ENCODE measurements around the gene MYO15A.

Gene MYO15A

DNA sequence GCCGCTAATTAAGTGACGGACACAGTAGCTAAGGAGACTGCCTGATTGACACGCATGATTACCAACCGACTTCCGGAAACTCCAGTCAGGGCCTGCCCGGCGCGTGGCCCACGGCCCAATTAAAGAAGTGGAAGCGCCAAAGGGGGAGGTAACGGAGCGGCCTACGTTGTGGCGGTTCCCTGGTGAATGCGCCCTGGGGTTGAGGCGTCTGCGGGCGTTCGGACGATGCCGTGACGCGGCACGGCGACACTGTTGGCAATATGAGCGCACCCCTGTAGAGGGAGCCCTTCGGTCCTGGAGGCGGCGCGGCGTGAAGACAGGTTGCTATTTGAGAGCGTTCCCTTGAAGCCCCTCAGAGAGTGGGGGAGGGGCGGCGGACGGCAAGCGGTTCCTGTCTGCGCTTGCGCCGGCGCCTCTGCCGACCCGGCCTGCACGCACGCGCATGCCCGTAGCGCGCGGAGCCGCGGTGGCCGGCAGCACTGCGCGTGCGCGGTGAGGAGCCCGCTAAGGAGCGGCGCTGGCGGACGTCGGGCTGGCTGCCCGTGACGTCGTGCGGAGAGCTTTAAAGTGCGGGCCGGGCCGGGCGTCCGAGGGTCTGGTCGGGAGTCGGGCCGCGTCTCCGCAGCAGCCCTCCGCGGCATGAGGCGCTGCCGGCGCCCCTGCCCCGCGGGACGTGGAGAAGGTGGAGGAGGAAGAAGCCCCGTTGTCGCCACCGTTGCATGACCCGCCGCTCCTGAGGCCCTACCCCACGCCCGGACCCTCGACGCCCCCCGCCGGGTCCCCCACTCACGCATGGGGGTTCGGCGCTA, 75.0 kb downstream of the MYO15A start, which contains the start of gene ALKBH5:
ALKBH5 (plus strand) TSS at position 495 of the 809 bp plus-strand sequence. CDS start 416 bp downstream, outside the sequence.
- FAIRE-seq, result peak; percentile 95
- DNase-seq (ENCODE audit: insufficient read length, low spot score), result peak; percentile 93

DNA sequence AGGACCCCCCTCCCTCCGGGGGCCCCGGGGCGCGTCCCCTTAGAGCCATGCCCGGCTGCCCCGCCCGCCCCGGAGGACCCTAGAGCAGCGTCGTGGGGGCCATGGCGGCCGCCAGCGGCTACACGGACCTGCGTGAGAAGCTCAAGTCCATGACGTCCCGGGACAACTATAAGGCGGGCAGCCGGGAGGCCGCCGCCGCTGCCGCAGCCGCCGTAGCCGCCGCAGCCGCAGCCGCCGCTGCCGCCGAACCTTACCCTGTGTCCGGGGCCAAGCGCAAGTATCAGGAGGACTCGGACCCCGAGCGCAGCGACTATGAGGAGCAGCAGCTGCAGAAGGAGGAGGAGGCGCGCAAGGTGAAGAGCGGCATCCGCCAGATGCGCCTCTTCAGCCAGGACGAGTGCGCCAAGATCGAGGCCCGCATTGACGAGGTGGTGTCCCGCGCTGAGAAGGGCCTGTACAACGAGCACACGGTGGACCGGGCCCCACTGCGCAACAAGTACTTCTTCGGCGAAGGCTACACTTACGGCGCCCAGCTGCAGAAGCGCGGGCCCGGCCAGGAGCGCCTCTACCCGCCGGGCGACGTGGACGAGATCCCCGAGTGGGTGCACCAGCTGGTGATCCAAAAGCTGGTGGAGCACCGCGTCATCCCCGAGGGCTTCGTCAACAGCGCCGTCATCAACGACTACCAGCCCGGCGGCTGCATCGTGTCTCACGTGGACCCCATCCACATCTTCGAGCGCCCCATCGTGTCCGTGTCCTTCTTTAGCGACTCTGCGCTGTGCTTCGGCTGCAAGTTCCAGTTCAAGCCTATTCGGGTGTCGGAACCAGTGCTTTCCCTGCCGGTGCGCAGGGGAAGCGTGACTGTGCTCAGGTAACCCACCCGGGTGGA, 75.8 kb downstream of the MYO15A start:
- FAIRE-seq, result no peak
- no peak for DNase-seq (ENCODE audit: insufficient read length, low spot score)

- FAIRE-seq, result no peak
- DNase-seq (ENCODE audit: insufficient read length, low spot score), result no peak
Observed at GRCh38 chr17:18185391-18185790, 76.8 kb downstream of the MYO15A start.

DNA sequence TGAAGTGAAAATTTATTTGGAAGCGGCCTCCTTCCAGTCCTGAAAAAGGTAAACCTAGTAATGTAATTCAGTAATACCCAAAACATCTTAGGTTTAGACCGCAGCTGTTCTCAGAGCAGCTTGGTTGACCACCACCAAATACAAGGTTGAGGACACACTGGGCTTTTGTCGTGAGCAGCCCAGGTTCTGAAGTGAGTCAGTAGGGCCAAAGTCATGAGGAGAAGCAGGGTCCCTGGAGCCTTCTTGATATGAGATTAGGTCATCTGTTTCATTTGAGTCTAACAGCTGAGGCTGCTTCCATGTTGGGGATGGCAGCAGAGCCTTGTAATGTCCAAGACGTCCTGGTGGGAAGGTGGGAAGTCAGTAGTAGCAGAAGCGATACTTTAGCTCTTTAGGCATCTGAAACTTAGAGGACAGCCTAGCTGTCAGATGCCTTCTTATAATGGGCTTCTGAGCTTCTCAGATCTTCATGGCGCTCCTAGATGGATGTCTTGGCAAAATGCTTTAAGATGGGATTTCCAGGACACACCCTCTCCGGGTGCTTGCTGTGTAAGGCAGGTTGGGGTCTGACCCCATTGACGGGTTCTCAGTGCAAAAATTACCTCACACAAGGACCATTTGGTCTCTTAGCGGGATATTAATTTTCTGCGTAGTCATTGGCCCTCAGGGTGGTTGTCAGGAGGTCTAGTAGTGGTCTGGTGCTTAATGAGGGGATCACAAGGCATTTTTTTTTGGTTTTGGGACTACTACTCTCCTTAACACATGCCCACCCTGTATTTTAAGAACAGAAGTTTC, 77.5 kb downstream of the MYO15A start:
- FAIRE-seq, result peak; percentile 60
- no peak for DNase-seq (ENCODE audit: insufficient read length, low spot score)

GRCh38 chr17:18186627-18186982, 78.0 kb downstream of the MYO15A start:
- DNase-seq (ENCODE audit: insufficient read length, low spot score) (no peak), FAIRE-seq (no peak)

- DNase-seq (ENCODE audit: insufficient read length, low spot score), result no peak
- FAIRE-seq, result no peak
Observed at GRCh38 chr17:18187226-18187625, 78.7 kb downstream of the MYO15A start.

DNA sequence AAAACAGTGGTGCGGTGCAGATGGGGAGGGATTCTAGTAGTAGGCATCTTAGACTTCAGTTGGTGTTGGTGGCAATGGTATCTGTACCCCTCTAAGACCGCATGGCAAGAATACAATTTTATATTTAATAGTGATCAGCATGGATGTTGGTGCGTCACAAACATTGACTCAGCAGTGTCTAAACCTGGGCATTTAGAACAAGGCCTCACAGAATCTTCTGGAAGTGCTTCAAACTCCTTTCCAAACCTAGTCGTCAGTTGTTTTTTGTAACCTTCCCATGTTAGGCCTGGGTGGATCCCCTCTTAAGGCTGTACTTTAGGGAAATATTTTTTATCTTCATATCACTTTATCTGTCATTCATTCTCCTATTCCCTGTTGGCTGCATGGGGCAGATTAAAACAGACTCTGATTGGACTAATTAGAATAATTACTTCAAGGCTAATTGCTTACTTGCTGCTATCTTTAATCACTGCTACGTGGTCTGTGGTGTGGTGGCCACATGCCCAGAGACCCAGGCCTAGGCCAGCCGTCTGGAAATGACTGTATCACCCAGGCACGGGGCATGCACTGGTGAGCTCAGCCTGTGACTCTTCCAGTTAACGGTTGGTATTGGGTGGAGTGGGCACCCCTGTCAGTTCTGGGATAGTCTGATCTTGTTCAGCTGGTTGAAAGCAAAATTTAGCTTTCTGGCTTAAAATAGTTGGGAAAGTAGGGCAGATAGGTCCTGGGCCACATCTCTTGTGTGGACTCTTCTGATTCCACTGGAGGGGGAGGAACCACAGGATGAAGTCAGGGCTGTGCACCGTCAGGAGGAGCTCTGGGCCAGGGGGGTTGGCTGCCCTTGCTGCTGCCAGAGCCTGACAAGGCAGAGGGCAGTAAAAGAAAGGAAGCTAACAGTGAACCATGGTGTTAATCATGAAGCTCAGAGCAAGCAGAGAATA, 79.5 kb downstream of the MYO15A start:
- DNase-seq (ENCODE audit: insufficient read length, low spot score), result no peak
- no peak for FAIRE-seq

DNA sequence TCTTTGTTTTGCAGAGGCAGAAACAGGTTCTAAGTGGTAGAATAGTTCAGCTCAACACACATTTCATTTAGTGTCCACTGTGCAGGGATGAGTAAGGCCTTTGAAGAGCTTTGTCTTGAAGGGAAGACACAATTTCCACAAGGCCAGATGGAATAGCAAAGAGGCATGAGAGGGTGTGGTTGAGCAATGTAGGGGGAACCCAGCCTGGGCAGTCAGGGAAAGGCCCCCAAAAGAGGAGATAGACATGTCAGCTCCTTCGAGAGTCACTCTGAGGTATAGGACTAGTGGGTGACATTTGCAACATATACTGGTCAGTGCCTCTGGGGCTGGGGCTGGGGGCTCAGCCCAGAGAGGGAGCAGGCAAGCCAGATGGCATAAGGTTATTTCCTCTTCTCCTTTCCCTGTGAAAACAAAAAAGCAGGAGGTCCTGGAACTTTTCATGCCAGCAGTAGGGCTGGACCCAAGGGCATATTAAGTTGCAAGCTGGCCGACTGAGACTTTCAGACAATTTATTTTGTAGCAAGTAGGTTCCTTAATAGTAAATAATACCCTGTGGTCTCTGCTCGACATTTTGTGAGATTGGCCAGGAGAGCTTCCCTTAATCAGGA, 82.2 kb downstream of the MYO15A start:
- FAIRE-seq, result no peak
- no peak for DNase-seq (ENCODE audit: insufficient read length, low spot score)

DNA sequence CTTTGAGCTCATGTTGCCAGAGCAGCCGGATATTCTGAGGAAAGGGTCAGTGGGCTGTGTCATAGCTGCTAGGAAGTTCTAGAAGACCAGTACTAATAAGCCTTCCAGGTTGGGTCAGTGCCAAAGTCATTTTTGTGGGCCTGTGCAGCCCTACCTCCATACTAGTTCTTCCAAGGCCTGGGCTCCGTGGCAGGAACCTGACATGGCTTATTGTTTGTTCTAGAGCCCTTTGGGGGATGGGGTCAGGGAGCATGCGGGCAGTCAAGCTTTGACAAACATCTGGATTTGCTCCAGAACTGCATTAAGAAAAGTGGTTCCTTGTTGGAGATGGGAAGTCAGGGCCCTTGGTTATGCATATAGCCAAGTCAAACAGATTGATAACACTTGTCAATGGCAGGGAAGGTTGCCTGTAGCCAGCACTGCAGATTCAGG, 82.7 kb downstream of the MYO15A start:
- DNase-seq (ENCODE audit: insufficient read length, low spot score), result no peak
- no peak for FAIRE-seq

DNA sequence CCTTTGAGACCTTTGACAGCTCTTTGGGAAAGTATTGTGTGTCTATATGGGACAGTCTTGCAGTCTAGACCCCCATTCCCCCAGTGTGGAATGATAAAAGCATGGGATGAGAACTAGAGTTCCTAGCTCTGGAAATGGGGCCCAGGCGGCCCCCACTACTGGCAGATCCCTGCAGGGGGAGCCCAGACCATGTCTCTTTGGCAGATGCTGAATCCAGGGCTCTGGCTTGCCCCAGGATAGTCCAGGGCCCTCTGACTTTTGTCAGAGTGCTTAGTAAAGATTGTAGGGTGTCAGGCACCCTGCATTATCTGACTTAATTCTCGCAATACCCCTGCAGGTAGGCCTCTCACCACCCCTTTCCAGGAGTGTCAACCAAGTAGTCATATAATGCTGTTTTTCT, 83.4 kb downstream of the MYO15A start:
- FAIRE-seq (no peak), DNase-seq (ENCODE audit: insufficient read length, low spot score) (no peak)

DNA sequence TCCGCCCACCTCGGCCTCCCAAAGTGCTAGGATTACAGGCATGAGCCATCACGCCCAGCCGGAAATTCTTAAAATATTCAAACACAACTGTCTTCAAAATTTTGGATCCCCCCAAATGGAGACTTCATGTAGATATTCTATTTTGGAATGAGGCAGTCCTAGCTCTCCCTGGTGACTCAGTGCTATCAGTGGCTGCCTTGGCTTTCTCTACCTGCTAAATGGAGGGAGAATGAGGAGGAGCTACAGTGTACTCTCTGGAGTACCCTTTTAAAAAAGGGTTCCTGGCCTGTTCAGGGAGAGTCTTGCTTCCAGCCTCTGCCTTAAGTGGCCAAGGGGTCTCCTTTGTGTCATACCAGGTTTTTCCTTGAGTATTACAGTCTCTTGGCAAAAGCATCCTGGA, 85.8 kb downstream of the MYO15A start:
- no peak for FAIRE-seq

GRCh38 chr17:18194804-18195203, 86.2 kb downstream of the MYO15A start:
- FAIRE-seq, result no peak

More for the DNA sequence above, 85.8 kb downstream of the MYO15A start:
- no peak for DNase-seq (ENCODE audit: insufficient read length, low spot score)

GRCh38 chr17:18195246-18195645, 86.7 kb downstream of the MYO15A start:
- FAIRE-seq (no peak), DNase-seq (ENCODE audit: insufficient read length, low spot score) (no peak)

More at GRCh38 chr17:18194804-18195203, 86.2 kb downstream of the MYO15A start:
- DNase-seq (ENCODE audit: insufficient read length, low spot score), result no peak

DNA sequence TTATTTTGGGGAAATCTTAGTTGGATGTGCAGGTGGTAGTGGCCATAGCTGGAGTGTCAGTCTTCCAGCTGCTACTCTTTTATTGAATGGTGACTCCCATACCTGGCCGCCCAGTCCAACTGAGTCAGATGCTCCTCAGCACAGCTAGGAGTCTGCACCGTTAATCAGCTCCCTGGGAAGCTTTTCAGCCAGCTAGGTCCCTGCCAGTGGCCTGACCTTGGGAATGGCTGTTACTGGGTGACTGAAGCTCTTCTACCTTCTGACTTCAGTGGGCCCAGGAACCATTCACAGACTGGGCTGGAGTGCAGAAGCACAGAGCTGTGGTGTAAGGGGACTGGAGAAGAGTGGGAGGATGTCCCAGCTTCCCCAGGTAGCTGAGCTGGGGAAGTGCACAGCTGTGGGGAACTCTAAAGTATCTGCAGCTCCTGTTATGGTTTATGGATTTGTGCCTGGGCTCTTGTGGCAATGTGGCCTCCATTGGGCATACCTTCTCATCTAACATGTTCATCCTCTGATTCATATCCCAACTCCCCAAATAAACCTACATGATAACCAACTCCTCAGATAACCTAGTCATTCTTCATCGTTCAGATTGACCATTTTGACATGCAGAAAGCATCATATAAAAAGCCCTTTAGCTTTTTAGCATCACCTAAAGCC, 89.1 kb downstream of the MYO15A start:
- no peak for DNase-seq (ENCODE audit: insufficient read length, low spot score)
- FAIRE-seq, result no peak

DNA sequence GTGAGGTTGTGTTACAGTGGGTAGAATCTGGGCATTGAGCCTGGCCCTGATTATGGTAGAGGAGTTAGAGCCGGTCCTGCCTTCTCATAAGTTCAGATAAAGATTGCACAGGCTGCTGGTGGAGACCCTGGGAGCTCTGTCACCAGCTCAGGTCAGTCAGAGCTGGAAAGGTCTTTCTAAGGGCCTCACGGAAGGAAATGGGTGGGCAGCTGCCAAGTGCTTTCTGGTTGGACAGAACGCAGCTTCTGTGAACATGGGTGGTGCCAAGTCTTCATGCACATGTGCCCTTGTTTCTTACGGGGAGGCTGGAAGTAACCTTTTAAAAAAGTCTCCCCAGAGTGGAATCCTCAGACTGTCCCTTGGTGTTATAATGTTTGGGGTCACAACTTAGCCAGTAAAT, 90.0 kb downstream of the MYO15A start:
- FAIRE-seq (no peak), DNase-seq (ENCODE audit: insufficient read length, low spot score) (no peak)

- FAIRE-seq (peak; percentile 8), DNase-seq (ENCODE audit: insufficient read length, low spot score) (no peak)
Observed at GRCh38 chr17:18201108-18201507, 92.6 kb downstream of the MYO15A start.

GRCh38 chr17:18203308-18203707, 94.8 kb downstream of the MYO15A start:
- DNase-seq (ENCODE audit: insufficient read length, low spot score), result no peak
- FAIRE-seq, result no peak

DNA sequence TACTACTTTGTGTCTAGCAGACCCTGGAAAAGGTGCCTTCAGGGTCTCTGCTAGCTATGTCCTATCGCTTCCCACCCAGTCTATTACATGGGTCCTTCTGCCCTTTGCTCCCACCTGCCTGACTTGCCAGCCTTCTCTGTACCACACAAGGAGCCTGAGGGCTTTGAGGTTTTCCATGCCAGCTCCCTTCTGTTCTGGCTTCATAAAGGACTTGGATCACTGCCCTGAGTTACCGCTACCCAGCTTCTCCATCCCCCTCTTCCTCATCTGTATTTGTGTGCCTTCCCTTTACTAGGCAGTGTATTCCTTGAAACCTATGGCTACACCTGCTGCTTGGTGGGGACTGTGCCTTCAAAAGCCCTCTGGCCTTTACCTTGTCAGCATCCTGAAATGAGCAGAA, 97.3 kb downstream of the MYO15A start:
- DNase-seq (ENCODE audit: insufficient read length, low spot score), result no peak
- no peak for FAIRE-seq

DNA sequence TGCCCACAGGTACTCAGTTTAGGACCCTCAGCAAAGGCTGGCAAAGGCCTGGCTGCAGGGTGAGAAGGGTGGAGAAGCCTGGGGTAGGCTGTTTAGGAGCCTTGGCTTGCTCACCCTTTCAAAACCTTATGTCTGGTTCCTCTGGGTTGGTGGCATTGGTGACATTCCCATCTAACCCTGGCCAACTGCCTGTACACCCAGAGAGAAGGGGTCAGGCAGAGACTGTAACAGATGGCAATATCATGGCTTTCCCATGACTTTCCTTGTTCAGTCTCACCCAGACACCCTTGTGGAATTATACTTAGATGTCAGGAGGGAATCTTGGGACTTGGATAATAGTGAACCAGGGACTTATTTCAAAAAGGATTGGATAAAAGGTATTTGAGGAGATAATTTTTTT, 98.4 kb downstream of the MYO15A start:
- DNase-seq (ENCODE audit: insufficient read length, low spot score) (no peak), FAIRE-seq (no peak)

Data from GM19239 (cell line).